Ishikawa (cell line): ENCODE data around the gene CACNA1D.

Experiments used
- CREB1 ChIP-seq: IDR thresholded peaks from 2 replicates; pipeline ENCODE4 v1.6.1; 2012; ENCODE audit warnings: low read depth
- EGR1 ChIP-seq: IDR thresholded peaks from 2 replicates; pipeline ENCODE4 v1.6.1; 2012
- EP300 ChIP-seq: IDR thresholded peaks from 2 replicates; pipeline ENCODE4 v1.6.1; 2012; ENCODE audit warnings: borderline replicate concordance
- FOXM1 ChIP-seq: IDR thresholded peaks from 2 replicates; pipeline ENCODE4 v1.6.1; 2012; ENCODE audit warnings: low read depth, borderline replicate concordance
- MAX ChIP-seq: IDR thresholded peaks from 2 replicates; pipeline ENCODE4 v1.6.1; 2012
- NFIC ChIP-seq: IDR thresholded peaks from 2 replicates; pipeline ENCODE4 v1.6.1; 2012
- RAD21 ChIP-seq: IDR thresholded peaks from 2 replicates; pipeline ENCODE4 v1.6.1; 2012; ENCODE audit warnings: low read depth
- REST ChIP-seq: IDR thresholded peaks from 2 replicates; pipeline ENCODE4 v1.6.1; 2012; ENCODE audit warnings: low read depth, mild to moderate bottlenecking
- TAF1 ChIP-seq: IDR thresholded peaks from 2 replicates; pipeline ENCODE4 v1.6.1; 2012; ENCODE audit warnings: low read depth, mild to moderate bottlenecking
- TCF12 ChIP-seq: IDR thresholded peaks from 2 replicates; pipeline ENCODE4 v1.6.1; 2012; ENCODE audit warnings: low read depth
- TEAD4 ChIP-seq: IDR thresholded peaks from 2 replicates; pipeline ENCODE4 v1.6.1; 2012
- USF1 ChIP-seq: IDR thresholded peaks from 2 replicates; pipeline ENCODE4 v1.6.1; 2012
- YY1 ChIP-seq: IDR thresholded peaks from 2 replicates; pipeline ENCODE4 v1.6.1; 2012; ENCODE audit warnings: low read depth
- ZBTB7A ChIP-seq: IDR thresholded peaks from 2 replicates; pipeline ENCODE4 v1.6.1; 2012; ENCODE audit warnings: low read depth

Gene CACNA1D

GRCh38 chr3:53658613-53659193, 164.3 kb downstream of the CACNA1D start:
- TF ChIP-seq CREB1 (no peak), USF1 (no peak), ZBTB7A (no peak), FOXM1 (no peak), REST (no peak), EP300 (no peak), TAF1 (no peak)

- no peak for TF ChIP-seq EP300
These were observed 165.6 kb downstream of the CACNA1D start for GRCh38 chr3:53659996-53660395.

- no peak for TF ChIP-seq TCF12
- no peak for TF ChIP-seq TEAD4
- TF ChIP-seq YY1: no peak
- TF ChIP-seq EGR1: no peak
- no peak for TF ChIP-seq RAD21
- TF ChIP-seq REST: no peak
- TF ChIP-seq CREB1: no peak
- no peak for TF ChIP-seq USF1
- TF ChIP-seq TAF1: no peak
- no peak for TF ChIP-seq EP300
- no peak for TF ChIP-seq NFIC
- TF ChIP-seq MAX: no peak
- TF ChIP-seq FOXM1: no peak
- TF ChIP-seq ZBTB7A: no peak
These were observed 167.1 kb downstream of the CACNA1D start for GRCh38 chr3:53661480-53661879.

- no peak for TF ChIP-seq TCF12
- TF ChIP-seq RAD21: no peak
- TF ChIP-seq REST: no peak
- no peak for TF ChIP-seq FOXM1
- no peak for TF ChIP-seq MAX
These were observed 171.4 kb downstream of the CACNA1D start for GRCh38 chr3:53665608-53666425.

GRCh38 chr3:53668872-53669271, 174.5 kb downstream of the CACNA1D start:
- 0 out of 2 replicates have a peak, but pooled peaks have one; percentile 14 for TF ChIP-seq NFIC
- no peak for TF ChIP-seq USF1
- no peak for TF ChIP-seq CREB1
- TF ChIP-seq MAX: no peak
- TF ChIP-seq TEAD4: no peak
- peak; percentile 29 for TF ChIP-seq RAD21
